ENCODE results near the gene HIGD1B.

DNA sequence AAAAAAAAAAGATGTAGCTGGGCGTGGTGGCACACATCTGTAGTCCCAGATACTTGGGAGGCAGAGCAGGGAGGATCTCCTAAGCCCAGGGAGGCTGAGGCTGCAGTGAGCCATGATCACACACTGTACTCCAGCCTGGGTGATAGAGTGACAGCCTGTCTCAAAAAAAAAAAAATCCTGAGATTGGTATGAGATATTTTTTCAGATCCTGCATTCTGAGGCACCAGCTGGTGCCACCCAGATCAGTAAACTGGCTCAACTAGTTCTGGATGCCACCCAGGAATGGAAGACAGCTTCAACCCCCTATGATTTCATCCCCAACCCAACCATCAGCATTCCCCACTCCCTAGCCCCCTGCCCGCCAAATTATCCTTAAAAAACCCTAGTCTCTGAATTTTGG lies 10.5 kb upstream of the HIGD1B start:
- TF ChIP-seq GATA2 (IDR thresholded peaks at IDR 0.05; ENCODE audit: low read depth, low read length) (no peak), GATA3 (IDR thresholded peaks at IDR 0.05; ENCODE audit: low read depth, low read length) (no peak)

Measured in SH-SY5Y (cell line).